GM21447 (cell line): ENCODE data around the gene KMT2A.

ENCODE experiments used
- ATAC-seq: cut with Tn5 transposase; IDR thresholded peaks from one replicate; pipeline ENCODE4 v1.9.1; 2021; ENCODE audit not compliant: unreplicated experiment

KMT2A gene

DNA sequence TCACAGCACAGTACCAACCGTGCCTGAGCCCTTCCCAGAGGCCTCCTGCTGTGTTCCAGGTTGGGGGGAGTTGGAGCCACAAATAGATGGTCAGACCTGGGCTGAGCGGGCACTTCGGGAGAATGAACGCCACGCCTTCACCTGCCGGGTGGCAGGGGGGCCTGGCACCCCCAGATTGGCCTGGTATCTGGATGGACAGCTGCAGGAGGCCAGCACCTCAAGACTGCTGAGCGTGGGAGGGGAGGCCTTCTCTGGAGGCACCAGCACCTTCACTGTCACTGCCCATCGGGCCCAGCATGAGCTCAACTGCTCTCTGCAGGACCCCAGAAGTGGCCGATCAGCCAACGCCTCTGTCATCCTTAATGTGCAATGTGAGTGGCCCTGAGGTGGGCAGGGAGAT is 95.8 kb downstream of the KMT2A start:
- no peak for ATAC-seq

DNA sequence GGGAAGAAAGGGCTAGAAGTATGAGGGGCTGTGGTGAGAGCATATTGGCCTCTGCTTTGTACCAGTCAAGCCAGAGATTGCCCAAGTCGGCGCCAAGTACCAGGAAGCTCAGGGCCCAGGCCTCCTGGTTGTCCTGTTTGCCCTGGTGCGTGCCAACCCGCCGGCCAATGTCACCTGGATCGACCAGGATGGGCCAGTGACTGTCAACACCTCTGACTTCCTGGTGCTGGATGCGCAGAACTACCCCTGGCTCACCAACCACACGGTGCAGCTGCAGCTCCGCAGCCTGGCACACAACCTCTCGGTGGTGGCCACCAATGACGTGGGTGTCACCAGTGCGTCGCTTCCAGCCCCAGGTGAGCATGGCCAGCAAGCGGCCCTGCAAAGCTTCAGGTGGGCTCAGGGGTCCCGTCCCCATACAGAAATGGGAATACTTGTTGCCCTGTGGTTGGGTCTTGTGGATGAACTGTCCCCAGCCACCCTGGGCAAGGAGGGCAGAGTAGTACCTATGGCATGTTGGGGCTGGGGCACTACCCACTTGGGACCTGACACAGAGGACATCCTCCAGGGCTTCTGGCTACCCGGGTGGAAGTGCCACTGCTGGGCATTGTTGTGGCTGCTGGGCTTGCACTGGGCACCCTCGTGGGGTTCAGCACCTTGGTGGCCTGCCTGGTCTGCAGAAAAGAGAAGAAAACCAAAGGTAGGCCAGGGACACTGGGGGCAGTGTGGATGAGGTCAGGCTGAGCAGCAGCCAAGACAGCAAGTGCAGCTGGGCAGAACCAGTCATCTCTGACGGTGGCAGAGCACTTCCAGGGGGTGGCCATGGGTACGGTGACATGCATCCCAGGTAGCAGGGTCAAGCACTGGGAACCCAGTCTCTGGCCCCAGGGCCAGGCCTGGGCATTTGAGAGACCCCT is 96.8 kb downstream of the KMT2A start:
- ATAC-seq, result no peak

DNA sequence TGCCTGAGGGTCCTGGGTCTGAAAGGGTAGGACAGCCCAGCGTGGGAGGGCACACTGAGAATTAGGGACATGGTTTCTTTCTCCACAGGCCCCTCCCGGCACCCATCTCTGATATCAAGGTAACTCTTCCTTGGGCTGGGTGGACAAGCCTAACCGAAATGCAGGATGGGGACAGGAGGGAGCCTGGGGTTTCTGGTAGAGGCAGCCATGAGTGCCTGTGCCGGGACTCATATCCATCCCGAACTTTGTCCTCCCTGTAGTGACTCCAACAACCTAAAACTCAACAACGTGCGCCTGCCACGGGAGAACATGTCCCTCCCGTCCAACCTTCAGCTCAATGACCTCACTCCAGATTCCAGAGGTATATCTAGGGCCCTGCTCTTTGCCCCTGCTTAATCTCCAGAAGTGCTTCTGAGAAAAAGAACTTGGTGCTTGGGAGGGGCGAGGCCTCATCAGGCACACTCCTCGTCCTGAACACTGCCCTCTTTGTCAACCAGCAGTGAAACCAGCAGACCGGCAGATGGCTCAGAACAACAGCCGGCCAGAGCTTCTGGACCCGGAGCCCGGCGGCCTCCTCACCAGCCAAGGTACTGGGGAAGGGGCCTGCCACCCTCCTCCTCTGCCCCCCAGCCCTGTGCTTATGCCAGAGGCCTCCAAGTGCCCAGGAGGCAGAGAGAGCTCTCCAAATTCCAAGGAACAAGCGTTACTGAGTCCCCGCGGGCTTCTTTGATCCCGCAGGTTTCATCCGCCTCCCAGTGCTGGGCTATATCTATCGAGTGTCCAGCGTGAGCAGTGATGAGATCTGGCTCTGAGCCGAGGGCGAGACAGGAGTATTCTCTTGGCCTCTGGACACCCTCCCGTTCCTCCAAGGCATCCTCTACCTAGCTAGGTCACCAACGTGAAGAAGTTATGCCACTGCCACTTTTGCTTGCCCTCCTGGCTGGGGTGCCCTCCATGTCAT is 97.8 kb downstream of the KMT2A start:
- ATAC-seq, result no peak

DNA sequence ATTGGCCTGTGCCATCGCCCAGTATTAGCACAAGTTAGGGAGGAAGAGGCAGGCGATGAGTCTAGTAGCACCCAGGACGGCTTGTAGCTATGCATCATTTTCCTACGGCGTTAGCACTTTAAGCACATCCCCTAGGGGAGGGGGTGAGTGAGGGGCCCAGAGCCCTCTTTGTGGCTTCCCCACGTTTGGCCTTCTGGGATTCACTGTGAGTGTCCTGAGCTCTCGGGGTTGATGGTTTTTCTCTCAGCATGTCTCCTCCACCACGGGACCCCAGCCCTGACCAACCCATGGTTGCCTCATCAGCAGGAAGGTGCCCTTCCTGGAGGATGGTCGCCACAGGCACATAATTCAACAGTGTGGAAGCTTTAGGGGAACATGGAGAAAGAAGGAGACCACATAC is 99.0 kb downstream of the KMT2A start:
- ATAC-seq, result no peak

DNA sequence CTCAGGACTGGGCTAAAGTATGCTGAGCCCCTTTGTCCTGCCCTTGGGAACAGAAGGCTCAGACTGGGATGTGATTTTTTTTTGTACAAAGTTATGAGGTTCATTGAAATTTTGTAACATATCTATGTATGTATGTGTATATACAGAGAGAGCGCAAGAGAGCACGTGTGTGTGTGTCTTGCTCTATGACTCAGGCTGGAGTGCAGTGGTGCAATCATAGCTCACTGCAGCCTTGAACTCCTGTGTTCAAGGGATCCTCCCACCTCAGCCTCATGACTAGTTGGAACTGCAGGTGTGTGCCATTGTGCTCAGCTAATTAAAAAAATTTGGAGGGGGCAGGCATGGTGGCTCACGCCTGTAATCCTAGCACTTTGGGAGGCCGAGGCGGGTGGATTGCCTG is 100.4 kb downstream of the KMT2A start:
- ATAC-seq, result no peak

DNA sequence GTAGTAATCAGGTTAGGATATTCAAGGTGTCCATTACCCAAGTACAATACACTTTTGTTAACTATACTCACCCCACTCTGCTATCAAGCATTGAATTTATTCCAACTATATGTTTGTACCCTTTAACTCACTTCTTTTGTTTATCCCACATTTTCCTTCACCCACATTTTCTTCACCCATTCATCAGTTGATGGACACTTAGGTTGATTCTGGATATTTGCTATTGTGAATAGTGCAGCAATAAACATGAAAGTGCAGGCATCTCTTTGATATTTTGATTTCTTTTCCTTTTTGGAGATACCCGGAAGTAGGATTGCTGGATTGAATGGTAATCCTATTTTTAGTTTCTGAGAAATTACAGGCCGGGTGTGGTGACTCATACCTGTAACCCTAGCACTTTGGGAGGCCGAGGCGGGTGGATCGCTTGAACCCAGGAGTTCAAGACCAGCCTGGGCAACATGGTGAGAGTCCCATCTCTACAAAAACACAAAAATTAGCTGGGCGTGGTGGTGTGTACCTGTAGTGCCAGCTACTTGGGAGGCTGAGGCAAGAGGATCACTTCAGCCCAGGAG is 101.2 kb downstream of the KMT2A start:
- no peak for ATAC-seq

DNA sequence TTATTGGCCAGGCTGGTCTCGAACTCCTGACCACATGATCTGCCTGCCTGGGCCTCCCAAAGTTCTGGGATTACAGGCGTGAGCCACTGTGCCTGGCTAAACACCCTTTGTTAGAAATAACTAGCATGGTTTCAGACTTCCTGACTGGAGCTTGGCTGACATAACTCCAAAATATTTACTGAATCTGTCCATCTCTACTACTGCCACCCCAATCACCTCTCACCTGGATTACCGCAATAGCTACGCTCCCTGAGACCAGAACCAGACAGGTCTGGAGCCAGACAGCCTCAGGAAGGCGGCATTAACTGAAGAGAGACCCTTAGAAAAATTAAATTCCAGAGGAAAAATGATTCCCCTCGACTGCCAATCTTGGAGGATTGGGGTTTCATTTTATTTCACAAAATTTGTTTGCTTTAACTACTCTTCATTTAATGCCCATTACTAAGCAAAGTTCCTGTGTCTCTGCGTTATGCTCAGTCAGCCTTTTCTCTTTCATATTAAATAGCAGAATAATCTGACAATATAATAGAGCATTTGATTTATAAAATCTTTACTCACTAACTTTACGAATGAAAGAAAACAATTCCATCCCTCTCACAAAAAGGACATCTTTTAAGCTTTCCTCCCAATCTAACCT is 107.8 kb downstream of the KMT2A start:
- ATAC-seq, result no peak

DNA sequence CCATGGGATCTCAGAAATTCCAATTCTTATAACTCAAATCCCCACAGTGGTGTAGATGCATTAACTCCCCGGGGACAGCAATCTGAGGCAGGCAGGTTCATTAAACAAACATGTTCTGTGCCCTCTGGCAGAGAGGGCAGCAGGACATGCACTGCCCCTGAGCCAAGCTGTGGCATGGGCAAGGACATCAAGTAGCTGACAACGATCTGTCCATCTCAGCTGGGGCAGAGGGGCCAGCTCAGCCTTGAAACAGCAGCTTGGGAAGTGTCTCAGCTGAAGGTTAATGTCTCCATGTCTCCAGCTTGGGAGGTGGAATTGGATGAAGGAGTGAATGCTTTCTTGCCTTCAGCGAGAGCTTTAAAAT is 108.3 kb downstream of the KMT2A start:
- ATAC-seq, result no peak

DNA sequence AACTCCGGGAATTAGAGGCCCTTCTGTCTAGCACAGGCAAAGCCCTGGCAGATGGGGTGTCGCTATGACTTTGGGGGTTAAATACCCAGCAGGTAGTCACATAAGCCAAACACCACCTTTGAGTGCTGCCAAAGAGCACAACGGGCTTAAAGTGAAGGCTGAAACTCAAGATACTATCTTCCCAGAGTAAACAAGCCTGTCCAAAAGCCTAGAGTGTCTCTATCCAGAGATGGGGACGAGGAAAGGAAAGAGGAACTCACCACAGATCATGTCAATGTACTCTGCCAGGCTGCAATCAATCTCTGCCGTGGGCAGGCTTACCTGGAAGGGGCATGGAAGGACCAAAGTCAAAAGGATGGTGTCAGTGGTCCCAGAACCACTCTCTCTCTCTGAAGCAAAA is 109.2 kb downstream of the KMT2A start:
- no peak for ATAC-seq

DNA sequence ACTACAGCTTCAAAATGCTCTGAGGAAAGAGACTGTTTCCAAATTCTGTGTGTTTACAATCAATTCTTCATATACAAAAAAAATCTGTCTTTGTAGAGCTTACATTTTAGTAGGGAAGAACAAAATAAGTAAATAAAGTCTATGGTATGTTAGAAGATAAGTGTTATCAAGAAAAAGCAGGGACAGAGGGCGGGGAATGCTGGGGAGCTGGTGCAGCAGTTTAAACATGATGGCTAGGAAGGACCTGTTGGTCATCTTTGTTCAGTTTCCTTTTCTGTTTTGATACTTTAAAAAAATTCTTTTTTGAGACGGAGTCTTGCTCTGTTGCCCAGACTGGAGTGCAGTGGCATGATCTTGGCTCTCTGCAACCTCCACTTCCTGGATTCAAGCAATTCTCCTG is 110.8 kb downstream of the KMT2A start:
- ATAC-seq, result no peak

DNA sequence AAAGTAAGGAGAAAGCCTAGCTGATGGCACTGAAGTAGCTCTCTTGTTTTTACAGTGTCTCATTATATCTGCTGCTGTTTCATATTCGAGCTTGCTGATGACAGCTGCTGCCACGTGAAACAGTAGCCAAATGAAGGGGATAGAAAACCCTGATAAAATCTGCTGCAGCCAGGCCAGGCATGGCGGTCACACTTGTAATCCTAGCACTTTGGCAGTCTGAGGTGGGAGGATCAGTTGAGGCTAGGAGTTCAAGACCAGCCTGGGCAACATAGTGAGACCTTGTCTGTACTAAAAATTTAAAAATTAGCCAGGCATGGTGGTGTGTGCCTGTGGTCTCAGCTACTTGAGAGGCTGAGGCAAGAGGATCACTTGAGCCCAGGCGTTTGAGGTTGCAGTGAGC is 116.0 kb downstream of the KMT2A start:
- no peak for ATAC-seq

DNA sequence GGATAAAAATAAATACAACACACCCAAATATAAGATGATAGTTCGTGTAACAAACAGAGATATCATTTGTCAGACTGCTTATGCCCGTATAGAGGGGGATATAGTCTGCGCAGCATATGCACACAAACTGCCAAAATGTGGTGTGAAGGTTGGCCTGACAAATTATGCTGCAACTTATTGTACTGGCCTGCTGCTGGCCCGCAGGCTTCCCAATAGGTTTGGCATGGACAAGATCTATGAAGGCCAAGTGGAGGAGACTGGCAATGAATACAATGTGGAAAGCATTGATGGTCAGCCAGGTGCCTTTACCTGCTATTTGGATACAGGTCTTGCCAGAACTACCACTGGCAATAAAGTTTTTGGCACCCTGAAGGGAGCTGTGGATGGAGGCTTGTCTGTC is 124.5 kb downstream of the KMT2A start:
- no peak for ATAC-seq

DNA sequence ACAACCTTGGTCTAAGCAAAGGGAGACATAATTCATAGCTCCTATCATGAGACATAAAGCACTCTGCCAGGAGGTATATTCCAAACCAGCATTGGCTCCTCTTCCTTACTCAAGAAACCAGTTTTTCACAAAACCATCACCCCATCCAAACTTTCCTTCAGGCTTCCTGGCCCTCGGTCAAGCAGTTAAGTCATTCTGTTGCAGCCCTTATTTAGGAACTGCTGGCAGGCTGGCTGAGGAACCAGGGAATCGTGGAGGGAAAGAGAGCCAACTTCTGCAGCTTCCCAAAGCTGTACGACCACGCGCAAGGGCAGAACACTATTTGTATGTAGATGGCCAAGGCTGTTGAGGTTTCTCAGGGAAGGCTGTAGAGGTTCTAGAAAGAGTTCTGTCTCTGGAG is 128.8 kb downstream of the KMT2A start:
- ATAC-seq, result no peak

DNA sequence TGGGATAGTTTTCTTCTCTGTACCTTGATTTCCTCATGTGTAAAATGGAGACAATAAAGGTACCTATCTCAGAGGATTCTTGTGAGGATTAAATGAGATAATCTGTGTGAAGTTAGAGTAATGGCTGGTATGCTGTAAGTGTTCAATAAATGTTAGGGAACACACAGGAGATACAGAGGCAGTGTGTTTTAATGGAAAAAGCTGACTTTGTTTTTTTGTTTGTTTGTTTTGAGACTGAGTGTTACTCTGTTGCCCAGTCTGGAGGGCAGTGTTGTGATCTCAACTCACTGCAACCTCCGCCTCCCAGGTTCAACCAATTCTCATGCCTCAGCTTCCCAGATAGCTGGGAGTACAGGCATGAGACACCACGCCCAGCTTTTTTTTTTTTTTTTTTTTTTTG is 133.4 kb downstream of the KMT2A start:
- no peak for ATAC-seq

DNA sequence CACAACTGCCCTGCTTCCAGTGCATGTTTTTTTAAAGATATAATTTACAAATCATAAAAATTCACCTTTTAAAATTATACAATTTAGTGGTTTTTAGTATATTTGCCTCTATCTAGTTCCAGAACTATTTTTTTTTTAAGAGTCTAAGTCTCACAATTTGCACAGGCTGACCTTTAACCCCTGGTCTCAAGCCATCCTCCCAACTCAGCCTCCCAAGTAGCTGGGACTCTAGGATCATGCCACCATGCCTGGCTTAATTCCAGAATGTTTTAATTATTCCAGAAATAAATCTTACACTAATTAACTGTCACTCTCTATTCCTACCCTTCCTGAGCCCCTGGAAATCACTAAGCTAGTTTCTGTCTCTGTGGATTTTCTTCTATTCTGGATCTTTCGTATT is 134.5 kb downstream of the KMT2A start:
- no peak for ATAC-seq

DNA sequence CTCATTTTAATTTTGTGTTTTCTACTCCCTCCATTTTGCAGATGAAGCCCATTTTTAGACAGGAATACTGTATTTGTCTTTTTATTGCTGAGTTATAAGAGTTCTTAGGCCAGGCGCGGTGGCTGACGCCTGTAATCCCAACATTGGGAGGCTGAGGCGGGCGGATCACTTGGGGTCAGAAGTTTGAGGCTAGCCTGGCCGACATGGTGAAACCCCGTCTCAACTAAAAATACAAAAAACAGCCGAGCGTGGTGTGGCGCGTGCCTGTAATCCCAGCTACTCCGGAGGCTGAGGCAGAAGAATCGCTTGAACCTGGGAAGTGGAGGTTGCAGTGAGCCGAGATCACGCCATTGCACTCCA is 135.4 kb downstream of the KMT2A start:
- ATAC-seq, result peak; percentile 15

DNA sequence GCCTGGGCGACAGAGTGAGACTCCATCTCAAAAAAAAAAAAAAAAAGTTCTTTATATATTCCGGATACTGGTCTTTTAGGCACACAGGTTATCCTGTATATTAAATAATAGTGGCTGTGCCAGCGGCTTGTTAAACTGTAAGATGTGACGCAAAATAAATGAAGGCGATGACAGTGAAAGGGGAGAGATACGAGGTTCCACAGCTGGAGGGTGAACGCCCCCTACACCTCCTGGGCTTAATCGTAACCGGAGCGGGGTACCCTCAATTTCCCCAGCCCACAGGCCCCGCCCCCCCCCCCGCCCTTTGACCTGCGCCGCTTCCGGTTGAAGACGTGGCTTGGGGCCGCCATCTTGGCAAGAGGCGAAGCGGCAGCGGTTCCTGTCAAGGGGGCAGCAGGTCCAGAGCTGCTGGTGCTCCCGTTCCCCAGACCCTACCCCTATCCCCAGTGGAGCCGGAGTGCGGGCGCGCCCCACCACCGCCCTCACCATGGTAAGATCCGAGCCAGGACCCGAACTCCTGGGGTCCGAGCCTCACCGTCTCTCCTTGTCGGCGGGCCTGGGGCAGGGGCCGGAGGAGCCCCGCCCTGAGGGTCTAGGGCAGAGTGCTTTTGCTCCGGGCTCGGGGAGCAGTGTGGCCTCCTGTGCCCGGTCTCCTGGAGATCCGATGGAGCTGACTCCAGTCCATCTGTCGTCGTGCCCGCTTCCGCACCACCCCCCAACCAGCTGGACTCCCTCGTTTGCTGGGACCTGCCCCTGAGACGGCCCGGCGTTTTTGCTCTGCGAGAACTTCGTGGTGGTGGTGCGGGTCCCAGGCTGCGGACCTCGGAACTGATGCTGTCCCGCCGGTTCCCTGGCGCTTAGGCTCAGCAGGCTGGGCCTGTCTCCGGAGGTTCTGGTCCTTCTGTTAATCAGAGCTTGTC is 136.0 kb downstream of the KMT2A start, which contains the start of gene ARCN1:
TSS of gene ARCN1 (plus strand) at position 349 of the 920 bp plus-strand sequence. CDS start at position 488, 139 bp downstream.
- peak; percentile 66 for ATAC-seq

DNA sequence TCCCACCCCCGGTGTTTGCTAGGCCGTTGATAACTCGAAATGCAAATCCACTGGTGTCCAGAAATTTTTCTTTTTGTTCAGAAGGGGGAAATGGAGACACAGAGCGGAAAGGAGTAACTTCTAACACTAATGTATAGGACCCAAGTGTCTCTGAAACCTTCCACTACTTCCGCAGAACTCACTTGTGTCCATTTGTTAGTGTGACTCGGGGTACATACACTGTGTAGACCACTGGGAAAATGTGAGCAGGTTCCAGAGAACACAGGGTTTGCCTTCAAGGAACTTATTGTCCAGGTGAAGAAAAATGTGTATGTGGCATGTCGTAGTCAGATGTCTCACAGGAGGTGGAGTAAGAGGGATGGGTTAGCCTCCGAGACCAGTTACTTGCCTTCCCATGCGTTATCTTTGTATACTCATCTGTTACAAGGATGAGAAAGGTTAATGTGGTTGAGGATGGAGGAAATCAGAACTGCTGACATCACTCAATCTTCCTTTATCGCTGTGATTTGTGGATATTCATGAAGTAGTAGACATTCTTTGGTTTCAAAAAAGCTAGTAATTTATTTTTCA is 136.8 kb downstream of the KMT2A start:
- peak; percentile 34 for ATAC-seq

DNA sequence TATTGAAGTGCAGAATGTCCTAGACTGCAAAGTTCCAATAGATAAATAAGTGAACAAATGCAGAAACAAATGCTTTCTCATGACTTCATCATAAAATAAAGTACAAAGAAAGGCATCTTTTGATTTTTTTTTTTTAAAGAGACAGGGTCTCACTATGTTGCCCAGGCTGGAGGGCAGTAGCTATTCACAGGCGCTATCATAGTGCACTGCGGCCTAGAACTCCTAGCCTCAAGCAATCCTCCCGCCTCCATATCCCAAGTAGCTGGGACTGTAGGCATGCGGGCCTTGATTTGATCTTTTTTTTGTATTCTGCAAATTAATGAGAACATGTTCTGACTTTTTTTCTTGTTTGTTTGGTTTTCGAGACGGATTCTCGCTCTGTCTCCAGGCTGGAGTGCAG is 138.3 kb downstream of the KMT2A start:
- no peak for ATAC-seq
